HG02588 (cell line): ENCODE measurements around the gene CFL1.
A peak's percentile ranks its signal among the peaks of the same experiment; 100 is the strongest.

Experiments
- ATAC-seq: cut with Tn5 transposase; IDR thresholded peaks from one replicate; pipeline ENCODE4 v1.9.1; 2021; ENCODE audit warnings: mild to moderate bottlenecking, moderate library complexity; ENCODE audit not compliant: unreplicated experiment

CFL1 gene

DNA sequence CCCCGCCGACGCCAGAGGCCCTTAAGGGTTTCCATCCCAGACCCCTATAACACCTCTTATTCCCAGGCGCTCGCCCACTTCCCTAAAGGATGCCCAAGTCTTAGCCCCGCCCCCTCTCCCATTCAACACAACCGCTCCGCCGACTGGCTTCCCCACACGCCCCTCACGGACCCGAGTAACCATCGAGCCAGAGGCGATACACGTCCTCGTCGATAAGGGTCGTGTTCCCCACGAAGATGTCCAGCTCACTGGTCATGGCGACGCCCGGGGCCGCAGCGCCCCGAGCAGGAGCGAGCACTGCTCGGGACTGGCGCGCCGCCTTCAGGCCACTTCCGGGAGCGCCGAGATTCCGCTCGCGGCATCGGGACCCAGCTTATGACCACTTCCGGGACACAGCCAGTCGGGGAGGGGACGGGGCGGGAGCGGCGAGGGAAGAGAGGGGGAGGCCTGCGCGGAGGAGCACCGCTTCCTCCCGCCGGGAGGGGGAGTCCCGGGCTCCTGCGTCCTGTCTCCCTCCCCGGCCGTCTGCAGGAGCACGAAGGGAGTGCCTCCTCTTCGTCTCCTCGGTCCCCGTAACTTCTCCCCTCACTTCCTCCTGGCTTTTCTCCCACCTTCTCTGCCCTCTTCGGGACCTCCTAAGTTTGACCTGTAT, 30.3 kb upstream of the CFL1 start, which contains the start of gene FIBP:
FIBP (minus strand) TSS at position 309 of the 652 bp plus-strand sequence; CDS start at position 256, 53 bp downstream.
- ATAC-seq: peak; percentile 58

DNA sequence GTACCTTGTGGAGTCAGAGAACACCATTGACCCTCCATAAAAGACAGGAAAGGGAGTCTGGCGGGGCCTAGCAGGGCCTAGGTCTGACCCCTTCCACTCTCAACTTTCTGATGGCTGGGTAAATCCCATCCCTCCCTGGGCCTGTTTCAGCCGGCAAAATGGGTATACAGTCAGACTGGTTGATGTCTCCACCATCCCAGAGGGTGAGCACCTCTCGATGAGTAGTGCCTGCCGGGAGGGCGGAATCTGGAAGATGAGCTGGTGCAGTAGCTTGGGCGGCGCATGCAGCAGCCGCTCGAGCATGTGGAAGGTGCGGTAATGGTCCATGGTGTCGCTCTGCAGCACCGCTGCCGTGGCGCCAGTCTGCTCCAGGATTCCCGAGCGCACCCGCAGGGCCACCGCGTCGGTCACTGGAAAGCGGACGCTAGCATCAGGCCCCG, 29.8 kb upstream of the CFL1 start:
- ATAC-seq: no peak

GRCh38 chr11:65886826-65887722, 29.1 kb upstream of the CFL1 start:
- ATAC-seq: no peak

DNA sequence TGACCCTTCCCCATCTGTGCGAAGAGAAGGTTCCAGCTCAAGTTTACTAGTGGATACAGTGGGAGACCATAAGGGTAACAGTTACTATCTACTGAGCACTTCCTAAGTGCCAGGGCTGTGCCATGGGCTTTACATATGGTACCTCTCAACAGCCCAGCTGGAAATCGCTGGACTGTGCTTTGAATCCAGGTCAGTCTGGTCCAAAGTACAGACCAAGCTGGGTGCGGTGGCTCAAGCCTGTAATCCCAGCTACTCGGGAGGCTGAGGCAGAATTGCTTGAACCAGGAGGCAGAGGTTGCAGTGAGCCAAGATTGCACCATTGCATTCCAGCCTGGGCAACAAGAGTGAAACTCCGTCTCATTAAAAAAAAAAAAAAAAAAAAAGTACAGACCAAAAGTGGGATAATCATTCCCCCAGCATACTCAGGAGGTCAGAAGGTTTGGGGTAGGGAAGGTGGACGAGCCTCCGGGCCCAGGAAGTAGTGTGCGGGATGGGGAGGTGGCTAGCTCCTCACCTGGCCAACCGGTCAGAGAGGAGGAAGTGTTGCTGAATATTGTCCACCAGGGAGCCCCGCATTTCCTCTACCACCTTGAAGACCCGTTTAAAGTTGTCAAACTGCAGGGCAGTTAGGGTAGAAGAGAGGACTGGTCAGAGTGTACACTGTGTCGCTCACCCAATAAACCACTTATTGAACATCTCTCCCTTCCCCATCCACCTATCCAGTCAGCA, 28.0 kb upstream of the CFL1 start:
- no peak for ATAC-seq

- no peak for ATAC-seq
Measured at GRCh38 chr11:65885231-65885630, 27.3 kb upstream of the CFL1 start.

DNA sequence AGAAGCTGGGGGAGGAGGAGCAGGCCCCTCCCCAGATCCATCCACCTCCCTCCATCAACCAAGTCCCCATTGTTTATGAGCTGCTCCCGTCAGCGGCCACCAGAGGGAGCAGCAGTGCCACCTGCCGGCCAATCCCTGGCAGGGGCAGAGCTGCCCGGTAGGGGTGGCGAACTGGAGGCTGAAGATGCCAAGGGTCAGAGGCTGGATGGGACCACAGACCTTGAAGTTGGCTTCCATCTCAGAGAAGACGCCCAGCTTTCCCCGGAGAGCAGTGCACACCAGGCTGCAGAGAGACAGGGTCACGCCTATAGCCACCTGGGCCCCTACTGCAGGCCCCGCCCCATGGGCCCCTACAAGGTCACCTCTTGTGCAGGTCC, 26.7 kb upstream of the CFL1 start:
- no peak for ATAC-seq

DNA sequence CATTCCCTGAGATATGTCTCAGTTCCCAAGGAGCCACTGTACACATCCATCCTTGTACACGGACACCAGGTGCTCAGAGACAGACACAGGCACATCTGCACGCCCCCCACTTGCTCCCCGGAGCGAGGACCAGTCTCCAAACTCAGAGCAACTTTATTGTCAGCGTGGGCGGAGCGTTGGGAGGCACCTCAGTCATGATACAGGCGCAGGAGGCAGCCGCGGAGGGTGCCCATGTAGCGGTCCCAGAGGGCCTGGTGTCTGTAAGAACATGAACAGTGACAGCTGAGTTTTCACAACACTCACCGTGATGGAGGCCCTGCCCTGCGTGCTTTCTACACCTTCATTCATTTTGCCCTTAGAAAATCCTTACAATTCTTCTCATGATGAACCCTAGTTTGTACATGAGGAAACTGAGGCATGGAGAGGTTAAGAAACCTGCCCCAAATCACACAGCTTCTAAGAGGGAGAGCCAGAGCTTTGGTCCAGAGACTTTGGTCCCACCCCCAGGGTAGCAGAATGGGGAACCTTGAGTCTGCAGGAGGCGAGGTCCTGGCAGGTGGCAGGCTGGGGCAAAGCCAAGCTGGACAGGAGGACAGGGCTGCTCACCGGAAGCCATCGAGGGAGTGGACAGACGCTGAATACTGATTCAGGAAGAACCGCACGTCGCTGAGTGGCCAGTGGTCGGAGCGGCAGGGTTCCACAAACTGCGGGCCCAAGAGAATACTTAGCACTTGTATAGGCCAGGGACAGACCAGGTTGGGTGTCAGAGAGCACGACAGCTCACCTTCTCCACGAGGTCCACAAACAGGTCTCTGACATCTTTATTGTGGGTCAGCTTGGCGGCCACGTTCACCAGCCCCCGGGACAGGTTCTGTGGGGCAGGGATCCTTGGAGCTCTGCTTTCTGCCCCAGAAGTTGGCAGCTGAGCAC, 26.1 kb upstream of the CFL1 start:
- no peak for ATAC-seq

GRCh38 chr11:65883058-65883761, 25.2 kb upstream of the CFL1 start:
- ATAC-seq: no peak

DNA sequence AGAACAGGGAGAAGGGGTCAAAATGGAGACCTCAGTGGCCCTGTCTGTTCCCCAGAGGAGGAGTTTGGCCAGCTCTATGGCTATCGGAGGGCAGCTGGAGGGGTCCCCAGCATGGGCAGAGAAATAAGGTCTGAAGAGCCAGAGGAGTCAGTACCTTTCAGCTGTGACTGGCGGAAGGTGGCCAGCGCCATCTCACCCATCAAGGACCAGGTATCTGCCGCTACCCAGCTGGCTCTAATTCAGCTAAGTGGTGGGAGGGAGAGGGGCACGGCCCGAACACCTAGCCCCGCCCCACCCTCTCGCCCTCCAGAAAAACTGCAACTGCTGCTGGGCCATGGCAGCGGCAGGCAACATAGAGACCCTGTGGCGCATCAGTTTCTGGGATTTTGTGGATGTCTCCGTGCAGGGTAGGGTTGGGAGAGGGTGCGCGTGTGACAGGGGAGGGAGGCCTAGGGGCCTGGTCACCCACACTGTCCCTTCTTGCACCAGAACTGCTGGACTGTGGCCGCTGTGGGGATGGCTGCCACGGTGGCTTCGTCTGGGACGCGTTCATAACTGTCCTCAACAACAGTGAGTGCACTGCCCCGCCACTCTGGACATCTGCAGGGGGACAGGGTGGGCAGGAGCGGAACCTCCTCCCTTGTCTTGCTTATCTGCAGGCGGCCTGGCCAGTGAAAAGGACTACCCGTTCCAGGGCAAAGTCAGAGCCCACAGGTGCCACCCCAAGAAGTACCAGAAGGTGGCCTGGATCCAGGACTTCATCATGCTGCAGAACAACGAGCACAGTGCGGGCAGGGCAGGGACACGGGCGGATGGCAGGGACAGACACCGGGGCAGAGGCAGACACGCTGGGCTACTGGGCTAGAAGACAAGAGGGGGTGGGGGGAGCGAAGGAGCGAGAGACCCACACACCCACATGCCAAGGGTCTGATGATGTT, 24.4 kb upstream of the CFL1 start:
- no peak for ATAC-seq

DNA sequence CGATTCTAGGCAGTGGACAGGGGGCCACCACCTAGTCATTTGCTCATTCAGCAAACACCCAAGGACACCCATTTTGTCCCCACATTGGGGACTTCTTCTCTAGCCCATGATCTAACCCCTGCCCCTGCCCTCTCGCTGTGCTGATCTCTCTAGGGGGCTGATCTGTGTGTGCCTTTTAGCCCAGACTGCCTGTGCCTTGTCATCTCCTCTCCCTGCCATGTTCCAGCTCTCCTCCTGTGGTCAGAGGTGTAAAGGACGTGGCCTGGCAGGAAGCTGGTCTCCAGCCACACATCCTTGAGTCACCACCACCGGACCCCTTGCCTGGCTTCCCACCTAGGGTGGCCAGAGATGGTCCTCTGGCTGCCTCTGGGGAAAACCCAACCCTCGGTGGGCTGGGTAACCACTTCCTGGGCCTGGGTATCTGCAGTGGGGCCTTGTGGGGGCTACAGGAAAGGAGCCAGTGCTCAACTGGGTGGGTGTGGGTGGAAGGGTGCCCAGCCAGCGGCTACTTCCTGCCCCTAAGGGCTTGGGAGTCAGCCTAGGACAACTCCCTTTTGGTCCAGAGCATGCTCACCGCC, 23.0 kb upstream of the CFL1 start:
- no peak for ATAC-seq

GRCh38 chr11:65880027-65880426, 22.0 kb upstream of the CFL1 start:
- no peak for ATAC-seq

- ATAC-seq: no peak
Measured at GRCh38 chr11:65879617-65880016, 21.6 kb upstream of the CFL1 start, which contains the start of gene CTSW. Gene CTSW (plus strand): TSS chr11:65879837. CDS start chr11:65879855, 18 bp downstream.

DNA sequence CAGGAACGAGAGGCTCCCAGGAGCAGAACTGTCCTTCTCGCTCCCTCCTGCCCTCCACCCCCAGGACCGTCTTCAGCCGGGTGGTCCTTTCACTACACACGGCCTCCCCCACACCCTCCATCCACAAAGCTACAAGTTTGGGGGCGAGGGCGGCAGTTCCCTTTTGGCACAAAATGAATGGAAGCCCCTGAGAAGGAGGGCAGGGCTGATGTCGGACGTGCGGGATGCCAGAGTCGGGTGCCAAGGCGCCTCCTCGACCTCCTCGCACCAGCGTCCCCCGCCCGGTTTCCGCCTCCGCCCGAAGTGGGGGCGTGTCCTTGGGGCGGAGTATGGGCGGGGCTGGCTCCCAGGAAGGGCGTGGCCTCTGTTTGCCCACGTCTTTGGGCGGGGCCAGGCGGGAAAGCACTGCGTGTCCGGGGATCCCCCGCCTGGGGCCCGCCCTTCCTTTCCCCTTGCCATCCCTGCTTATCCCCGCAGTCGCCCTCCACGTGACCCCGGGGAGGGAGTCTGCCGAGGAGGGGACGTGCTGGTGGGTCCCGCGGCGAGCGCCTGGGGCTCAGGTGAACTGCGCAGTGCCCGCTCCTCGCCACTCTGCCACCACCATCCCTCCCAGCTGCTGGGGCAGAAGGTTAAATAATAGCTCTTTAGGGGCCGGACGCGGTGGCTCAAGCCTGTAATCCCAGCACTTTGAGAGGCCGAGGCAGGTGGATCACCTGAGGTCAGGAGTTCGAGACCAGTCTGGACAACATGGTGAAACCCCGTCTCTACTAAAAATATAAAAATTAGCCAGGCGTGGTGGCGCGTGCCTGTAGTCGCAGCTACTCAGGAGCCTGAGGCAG, 15.6 kb upstream of the CFL1 start:
- peak; percentile 80 for ATAC-seq

DNA sequence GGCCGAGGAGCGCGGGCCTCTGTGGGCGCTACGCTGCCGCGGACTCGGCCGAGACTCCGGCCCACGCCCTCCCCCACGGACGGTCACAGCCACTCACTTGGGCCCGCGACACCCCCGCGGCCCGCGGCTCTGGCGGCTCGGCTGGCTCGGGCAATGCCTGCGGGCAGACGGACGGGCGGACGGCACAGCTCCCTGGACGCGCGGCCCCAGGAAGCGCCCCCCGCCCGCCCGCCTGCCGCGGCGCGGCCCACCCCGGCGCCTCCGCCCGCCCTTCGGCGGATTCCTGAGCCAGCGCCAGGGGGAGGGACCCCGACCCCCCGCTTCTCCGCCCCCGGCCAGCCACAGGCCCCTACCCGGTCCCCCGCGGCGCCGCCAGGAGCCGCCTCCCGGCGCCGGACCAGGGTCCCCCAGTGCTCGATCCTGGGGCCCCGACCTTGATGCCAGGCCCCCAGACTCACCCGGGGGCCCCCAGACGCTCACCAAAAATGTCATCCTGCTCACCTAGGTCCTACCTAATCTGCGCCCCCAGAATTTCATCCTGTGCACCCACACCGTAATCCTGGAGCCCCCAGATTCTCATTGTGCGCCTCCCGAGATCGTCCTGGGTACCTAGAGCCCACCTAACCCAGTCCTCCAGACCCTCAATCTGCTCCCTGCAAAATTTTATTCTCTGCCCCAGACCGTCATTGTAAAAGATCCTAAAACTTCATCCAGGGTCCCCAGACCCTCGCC, 14.8 kb upstream of the CFL1 start, which contains the start of gene EFEMP2:
EFEMP2 (minus strand) TSS at position 215 of the 732 bp plus-strand sequence. CDS start 446 bp downstream, outside the sequence.
- ATAC-seq: no peak

GRCh38 chr11:65871811-65872548, 14.0 kb upstream of the CFL1 start:
- ATAC-seq: no peak
